Kidney epithelial cell (primary cell): ENCODE results near the gene PLCB1. TPM values are rescaled to one million over a fixed set of nuclear protein-coding genes. Genes with fewer than 3 reads are reported as not detected.
"Not testable (repeated sequence)": the region's sequence is repeated elsewhere in the genome, so short reads cannot be mapped to it uniquely, and the experiment has no call there.

Source experiments
- DNase-seq: peaks from one replicate; pipeline ENCODE4 v3.0.0-alpha.2; 2010; ENCODE audit warnings: low read depth
- H3K27me3 ChIP-seq: 2 replicates; pipeline ENCODE4 v1.6.0; 2011; ENCODE audit warnings: low read length; ENCODE audit not compliant: control insufficient read depth, insufficient read depth
- H3K36me3 ChIP-seq: 2 replicates; pipeline ENCODE4 v1.5.1; 2011; ENCODE audit warnings: low read length; ENCODE audit not compliant: control insufficient read depth, insufficient read depth
- H3K4me3 ChIP-seq: 2 replicates; pipeline ENCODE4 v1.5.1; 2011; ENCODE audit warnings: low read depth, mild to moderate bottlenecking, control low read depth, low read length
- total RNA-seq: library from RNA; depleted of rRNA; stranded (reverse); fragments of >200 nt; gene quantifications from 2 replicates; pipeline ENCODE4 v1.2.3, GENCODE V29; 2015
- TF ChIP-seq, protein P1 (sequence below): IDR thresholded peaks from 2 replicates; pipeline ENCODE4 v1.5.1; 2011; ENCODE audit warnings: mild to moderate bottlenecking, moderate library complexity, low read length, control low read depth, inconsistent platforms; ENCODE audit not compliant: insufficient read depth, poor library complexity, severe bottlenecking

Gene PLCB1
- total RNA-seq, 1 donor from 2014 or later, result 5.1 TPM

DNA sequence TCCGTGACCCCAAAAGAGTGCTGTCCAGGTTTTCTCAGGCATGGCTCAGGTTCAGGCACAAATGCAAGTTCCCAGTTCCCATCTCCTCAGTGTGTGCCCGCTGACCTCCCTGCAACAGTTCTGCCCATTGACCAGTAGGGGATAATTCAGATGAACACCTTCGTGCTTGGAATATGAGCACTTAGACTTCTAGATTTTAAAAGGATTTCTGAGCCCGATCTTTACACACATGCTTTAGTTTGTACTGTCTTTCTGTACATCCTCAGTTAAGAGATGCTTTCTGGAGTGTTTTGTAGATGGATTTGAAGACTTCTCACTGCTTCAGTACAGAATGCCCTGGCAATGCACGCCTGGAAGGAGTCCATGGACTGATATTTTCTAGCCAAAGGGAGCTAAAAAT, 697.2 kb downstream of the PLCB1 start:
- H3K36me3 ChIP-seq, result no peaks in the 10 kb centered on the region
- DNase-seq, result no peak
- TF ChIP-seq, protein P1, sequence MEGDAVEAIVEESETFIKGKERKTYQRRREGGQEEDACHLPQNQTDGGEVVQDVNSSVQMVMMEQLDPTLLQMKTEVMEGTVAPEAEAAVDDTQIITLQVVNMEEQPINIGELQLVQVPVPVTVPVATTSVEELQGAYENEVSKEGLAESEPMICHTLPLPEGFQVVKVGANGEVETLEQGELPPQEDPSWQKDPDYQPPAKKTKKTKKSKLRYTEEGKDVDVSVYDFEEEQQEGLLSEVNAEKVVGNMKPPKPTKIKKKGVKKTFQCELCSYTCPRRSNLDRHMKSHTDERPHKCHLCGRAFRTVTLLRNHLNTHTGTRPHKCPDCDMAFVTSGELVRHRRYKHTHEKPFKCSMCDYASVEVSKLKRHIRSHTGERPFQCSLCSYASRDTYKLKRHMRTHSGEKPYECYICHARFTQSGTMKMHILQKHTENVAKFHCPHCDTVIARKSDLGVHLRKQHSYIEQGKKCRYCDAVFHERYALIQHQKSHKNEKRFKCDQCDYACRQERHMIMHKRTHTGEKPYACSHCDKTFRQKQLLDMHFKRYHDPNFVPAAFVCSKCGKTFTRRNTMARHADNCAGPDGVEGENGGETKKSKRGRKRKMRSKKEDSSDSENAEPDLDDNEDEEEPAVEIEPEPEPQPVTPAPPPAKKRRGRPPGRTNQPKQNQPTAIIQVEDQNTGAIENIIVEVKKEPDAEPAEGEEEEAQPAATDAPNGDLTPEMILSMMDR, result peak; percentile 16
- H3K4me3 ChIP-seq, result no peak overlapping the region
- H3K27me3 ChIP-seq, result no peaks in the 10 kb centered on the region

DNA sequence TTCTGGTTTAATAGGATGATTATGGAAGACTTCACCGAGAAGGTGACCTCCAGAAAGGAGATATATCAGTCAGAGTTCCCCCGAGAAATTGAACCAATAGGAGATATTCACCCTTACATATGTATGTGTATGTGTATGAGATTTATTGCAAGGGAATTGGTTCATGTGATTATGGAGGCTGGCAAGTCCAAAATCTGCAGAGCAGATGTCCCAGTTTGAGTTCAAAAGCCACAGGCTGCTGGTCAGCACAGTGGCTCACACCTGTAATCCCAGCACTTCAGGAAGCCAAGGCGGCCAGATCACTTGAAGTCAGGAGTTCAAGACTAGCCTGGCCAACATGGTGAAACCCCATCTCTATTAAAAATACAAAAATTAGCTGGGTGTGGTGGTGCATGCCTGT, 702.2 kb downstream of the PLCB1 start:
- H3K27me3 ChIP-seq, H3K36me3 ChIP-seq, H3K4me3 ChIP-seq, DNase-seq: not testable (repeated sequence)

DNA sequence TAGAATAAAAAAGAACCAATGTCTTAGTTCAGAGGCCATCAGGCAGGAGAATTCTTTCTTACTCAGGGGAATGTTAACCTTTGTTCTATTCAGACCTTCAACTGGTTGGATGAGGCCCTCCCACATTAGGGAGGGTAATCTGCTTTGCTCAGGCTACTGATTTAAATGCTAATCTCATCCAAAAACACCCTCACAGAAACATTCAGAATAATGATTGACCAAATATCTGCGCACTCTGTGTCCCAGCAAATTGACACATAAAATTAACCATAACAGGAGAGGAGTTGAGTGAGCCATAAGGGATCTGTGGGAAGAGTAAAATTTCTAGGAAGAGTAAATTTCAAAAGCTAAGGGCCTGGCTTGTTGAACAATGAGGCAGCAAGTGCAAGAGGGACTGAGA, 702.8 kb downstream of the PLCB1 start:
- H3K36me3 ChIP-seq, result no peaks in the 10 kb centered on the region
- TF ChIP-seq, protein P1, result no peak
- no peak overlapping the region for H3K4me3 ChIP-seq
- no peaks in the 10 kb centered on the region for H3K27me3 ChIP-seq
- no peak for DNase-seq

DNA sequence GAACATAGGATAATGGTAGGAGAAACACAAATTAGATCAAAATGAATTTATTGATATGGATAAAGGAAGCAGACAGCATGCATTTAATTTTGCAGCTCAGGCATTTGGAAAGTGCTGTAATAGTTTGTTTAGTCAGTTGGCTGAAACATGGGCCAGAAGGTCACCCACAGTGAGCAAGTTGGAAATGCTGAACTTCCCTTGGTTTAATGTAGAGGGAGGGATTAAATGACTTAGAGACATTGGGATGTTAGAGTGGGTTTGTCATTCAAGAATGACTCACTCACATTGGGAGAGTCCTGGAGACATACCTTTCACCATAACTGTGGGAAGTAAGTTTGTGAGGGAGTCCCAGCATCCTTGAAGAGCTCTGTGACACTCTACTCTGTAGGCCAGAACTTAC, 705.3 kb downstream of the PLCB1 start:
- TF ChIP-seq, protein P1, result no peak
- no peaks in the 10 kb centered on the region for H3K27me3 ChIP-seq
- H3K36me3 ChIP-seq, result no peaks in the 10 kb centered on the region
- DNase-seq, result peak; percentile 83
- no peak overlapping the region for H3K4me3 ChIP-seq

DNA sequence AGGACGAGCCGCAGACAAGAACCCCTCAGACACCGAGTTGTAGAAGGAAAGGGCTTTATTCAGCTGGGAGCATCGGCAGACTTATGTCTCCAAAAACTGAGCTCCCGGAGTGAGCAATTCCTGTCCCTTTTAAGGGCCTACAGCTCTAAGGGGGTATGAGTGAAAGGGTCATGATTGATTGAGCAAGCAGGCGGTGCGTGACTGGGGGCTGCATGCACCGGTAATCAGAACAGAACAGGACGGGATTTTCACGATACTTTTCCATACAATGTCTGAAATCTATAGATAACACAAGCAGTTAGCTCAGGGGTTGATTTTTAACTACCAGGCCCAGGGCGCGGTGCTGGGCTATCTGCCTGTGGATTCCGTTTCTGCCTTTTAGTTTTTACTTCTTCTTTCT, 710.5 kb downstream of the PLCB1 start:
- DNase-seq, result no peak
- no peaks in the 10 kb centered on the region for H3K36me3 ChIP-seq

DNA sequence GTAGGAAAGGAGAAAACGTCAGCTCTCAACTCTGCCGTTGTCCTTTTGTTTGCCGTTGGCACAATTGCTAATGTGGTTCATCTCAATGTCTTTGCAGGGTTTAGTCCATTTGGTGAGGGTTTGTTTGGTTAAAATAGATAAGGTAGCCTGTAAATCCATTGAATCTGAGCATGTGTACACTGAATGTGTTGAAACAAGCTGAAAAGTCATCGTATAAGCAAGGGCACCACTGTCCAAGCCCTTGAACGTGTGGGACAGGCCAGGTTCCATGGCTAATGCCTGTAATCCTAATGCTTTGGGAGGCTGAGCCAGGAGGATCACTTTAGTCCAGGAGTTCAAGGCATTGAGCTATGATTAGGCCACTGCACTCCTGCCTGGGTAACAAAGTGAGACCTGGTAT, 712.1 kb downstream of the PLCB1 start:
- TF ChIP-seq, protein P1, result no peak

More for the DNA sequence above, 710.5 kb downstream of the PLCB1 start:
- Histone ChIP-seq H3K27me3 (no peaks in the 10 kb centered on the region), H3K4me3 (no peak overlapping the region)
- TF ChIP-seq, protein P1, result no peak

DNA sequence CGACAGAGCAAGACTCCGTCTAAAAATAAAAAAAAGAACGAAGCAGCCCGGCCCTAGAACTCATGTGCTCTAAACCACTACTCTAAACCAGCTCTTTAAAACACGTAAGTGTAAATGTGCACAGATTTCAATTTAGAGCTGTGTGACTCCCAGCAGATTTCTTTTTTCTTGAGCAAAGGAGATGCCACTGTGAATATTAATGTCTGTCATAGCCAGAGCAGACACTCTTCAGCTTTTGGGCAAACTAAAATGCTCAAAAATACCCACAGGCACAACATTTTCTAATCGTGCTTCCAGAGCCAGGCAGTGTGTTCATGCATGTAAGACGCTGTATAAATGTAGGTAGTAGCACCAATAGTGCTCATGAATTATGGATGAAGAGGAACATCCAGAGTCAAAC, 717.9 kb downstream of the PLCB1 start:
- TF ChIP-seq, protein P1, result no peak
- DNase-seq, result no peak
- H3K27me3 ChIP-seq, result no peaks in the 10 kb centered on the region
- H3K36me3 ChIP-seq, result no peaks in the 10 kb centered on the region
- no peak overlapping the region for H3K4me3 ChIP-seq

More for the DNA sequence above, 712.1 kb downstream of the PLCB1 start:
- Histone ChIP-seq H3K27me3 (no peaks in the 10 kb centered on the region), H3K36me3 (no peaks in the 10 kb centered on the region), H3K4me3 (no peak overlapping the region)
- no peak for DNase-seq
